H1 (cell line): ENCODE measurements around the gene ANKH. TPM values are rescaled to one million over a fixed set of nuclear protein-coding genes. Genes with fewer than 3 reads are reported as not detected.

Experiments used
- KDM1A ChIP-seq: fragments of 200-600, 300-600 bp; sonication (generic); IDR thresholded peaks from 2 replicates; pipeline ENCODE4 v1.7.1; 2016; ENCODE audit warnings: mild to moderate bottlenecking, low read length, borderline replicate concordance
- SAP30 ChIP-seq: fragments of 300-600 bp; sonication (generic); IDR thresholded peaks from 2 replicates; pipeline ENCODE4 v1.7.1; 2012; ENCODE audit warnings: low read length, moderate library complexity, mild to moderate bottlenecking, inconsistent platforms; ENCODE audit not compliant: insufficient read depth, insufficient replicate concordance
- SIX5 ChIP-seq: IDR thresholded peaks from 2 replicates; pipeline ENCODE4 v1.6.1; 2011; ENCODE audit warnings: mild to moderate bottlenecking, low read depth, low read length
- polyA plus RNA-seq, 7 experiments: library from polyadenylated mRNA; depleted of rRNA in 3 of 7; stranded (reverse) in 5 of 7; unstranded in 2 of 7; fragments of >200 nt in 5 of 7; fragments of 200-250 nt in 2 of 7; gene quantifications; 1 replicate in 5 of 7; 2 replicates in 1 of 7; 4 replicates in 1 of 7; pipeline versions ENCODE4 v1.2.1 to v1.2.3, GENCODE V29; 2011 to 2013; ENCODE audit warnings: missing spikeins in 2 of 7, mixed read lengths in 2 of 7
- total RNA-seq: library from RNA; stranded (reverse); fragmentation: NEBNext Ultra II Directional; extraction: Animal tissue kit (Norgen Biotek cat#: 25700); gene quantifications from 2 replicates; pipeline ENCODE4 v1.2.1, GENCODE V29; 2021

The ANKH gene
- total and polyA plus RNA-seq, 2 of the 8 experiments (the other 6 are each of a cell fraction or from before 2014, with no cell fraction given) = 5.3 to 13.0 TPM

GRCh38 chr5:14787801-14788579, 83.6 kb downstream of the ANKH start (continued):
- TF ChIP-seq SAP30 (no peak), KDM1A (no peak), SIX5 (no peak)
